H9 (cell line): ENCODE measurements around the gene PANX2. TPM values are rescaled to one million over a fixed set of nuclear protein-coding genes. Genes with fewer than 3 reads are reported as not detected.

Experiments used
- DNase-seq: peaks from one replicate; pipeline ENCODE4 v3.0.0-alpha.2; 2017
- H2AFZ ChIP-seq: one replicate; pipeline ENCODE4 v1.6.1; 2013; ENCODE audit warnings: mild to moderate bottlenecking, low read length, control low read depth, moderate library complexity
- H2AK5ac ChIP-seq: 2 replicates; pipeline ENCODE4 v1.6.1; 2013; ENCODE audit warnings: low read length, control low read depth, mixed read lengths; ENCODE audit not compliant: insufficient read length
- H2BK120ac ChIP-seq: one replicate; pipeline ENCODE4 v1.6.1; 2013; ENCODE audit warnings: low read depth, mild to moderate bottlenecking, low read length, control low read depth, inconsistent platforms; ENCODE audit not compliant: poor library complexity, severe bottlenecking
- H2BK12ac ChIP-seq: 2 replicates; pipeline ENCODE4 v1.6.1; 2013; ENCODE audit warnings: low read length, control low read depth, mixed read lengths, low read depth; ENCODE audit not compliant: insufficient read length
- H2BK15ac ChIP-seq: 2 replicates; pipeline ENCODE4 v1.6.1; 2013; ENCODE audit warnings: low read depth, low read length, control low read depth
- H2BK20ac ChIP-seq: one replicate; pipeline ENCODE4 v1.6.1; 2013; ENCODE audit warnings: low read depth, mild to moderate bottlenecking, low read length, control low read depth, inconsistent platforms; ENCODE audit not compliant: poor library complexity, severe bottlenecking
- H2BK5ac ChIP-seq: 2 replicates; pipeline ENCODE4 v1.6.1; 2013; ENCODE audit warnings: low read length, control low read depth, mixed read lengths; ENCODE audit not compliant: insufficient read length
- H3K14ac ChIP-seq: 2 replicates; pipeline ENCODE4 v1.6.1; 2013; ENCODE audit warnings: low read length, control low read depth; ENCODE audit not compliant: insufficient read depth
- H3K18ac ChIP-seq: 2 replicates; pipeline ENCODE4 v1.6.1; 2013; ENCODE audit warnings: low read depth, mild to moderate bottlenecking, mixed read lengths, low read length, control low read depth; ENCODE audit not compliant: insufficient read length
- H3K23ac ChIP-seq: 2 replicates; pipeline ENCODE4 v1.6.1; 2013; ENCODE audit warnings: low read length, control low read depth, mixed read lengths, low read depth; ENCODE audit not compliant: insufficient read length
- H3K23me2 ChIP-seq: 2 replicates; pipeline ENCODE4 v1.6.1; 2013; ENCODE audit warnings: low read depth, mild to moderate bottlenecking, mixed read lengths, low read length, control low read depth; ENCODE audit not compliant: insufficient read length, poor library complexity, severe bottlenecking
- H3K27ac ChIP-seq: 2 replicates; pipeline ENCODE4 v1.5.1; 2013; ENCODE audit warnings: low read length, control low read depth, mixed read lengths, low read depth; ENCODE audit not compliant: insufficient read length
- H3K27me3 ChIP-seq: 2 replicates; pipeline ENCODE4 v1.6.1; 2013; ENCODE audit warnings: low read length, control low read depth, inconsistent platforms; ENCODE audit not compliant: insufficient read depth
- H3K4ac ChIP-seq: 2 replicates; pipeline ENCODE4 v1.6.1; 2013; ENCODE audit warnings: low read depth, mild to moderate bottlenecking, control low read depth, inconsistent platforms, low read length, moderate library complexity
- H3K4me1 ChIP-seq: 2 replicates; pipeline ENCODE4 v1.6.1; 2013; ENCODE audit warnings: low read length, control low read depth, inconsistent platforms; ENCODE audit not compliant: insufficient read depth
- H3K4me2 ChIP-seq: 2 replicates; pipeline ENCODE4 v1.6.1; 2013; ENCODE audit warnings: low read length, control low read depth, mixed read lengths; ENCODE audit not compliant: insufficient read length, insufficient read depth
- H3K56ac ChIP-seq: 2 replicates; pipeline ENCODE4 v1.6.1; 2013; ENCODE audit warnings: low read depth, mild to moderate bottlenecking, mixed read lengths, low read length, control low read depth; ENCODE audit not compliant: insufficient read length
- H3K79me1 ChIP-seq: 2 replicates; pipeline ENCODE4 v1.6.1; 2013; ENCODE audit warnings: low read depth, mild to moderate bottlenecking, moderate library complexity, low read length, control low read depth, inconsistent platforms; ENCODE audit not compliant: insufficient read depth, poor library complexity, severe bottlenecking
- H3K79me2 ChIP-seq: 2 replicates; pipeline ENCODE4 v1.6.1; 2013; ENCODE audit warnings: low read length, control low read depth, inconsistent platforms; ENCODE audit not compliant: insufficient read depth
- H3K9ac ChIP-seq: 2 replicates; pipeline ENCODE4 v1.6.1; 2013; ENCODE audit warnings: low read length, control low read depth, mixed read lengths; ENCODE audit not compliant: insufficient read length; ENCODE audit errors: extremely low read depth
- H3K9me3 ChIP-seq: one replicate; pipeline ENCODE4 v1.6.1; 2013; ENCODE audit warnings: low read depth, low read length, inconsistent platforms; ENCODE audit not compliant: control insufficient read depth
- H3T11ph ChIP-seq: one replicate; pipeline ENCODE4 v1.6.1; 2013; ENCODE audit warnings: mild to moderate bottlenecking, low read length, control low read depth, inconsistent platforms
- H4K20me1 ChIP-seq: one replicate; pipeline ENCODE4 v1.6.1; 2013; ENCODE audit not compliant: control insufficient read depth, insufficient read length, insufficient read depth
- H4K5ac ChIP-seq: 2 replicates; pipeline ENCODE4 v1.6.1; 2013; ENCODE audit warnings: low read depth, mild to moderate bottlenecking, mixed read lengths, low read length, control low read depth; ENCODE audit not compliant: insufficient read length
- H4K8ac ChIP-seq: replicated peaks from 2 replicates; pipeline ENCODE4 v1.6.1; 2013; ENCODE audit warnings: low read length, control low read depth, mixed read lengths, low read depth; ENCODE audit not compliant: insufficient read length
- H4K91ac ChIP-seq: 2 replicates; pipeline ENCODE4 v1.6.1; 2013; ENCODE audit warnings: low read depth, mild to moderate bottlenecking, moderate library complexity, mixed read lengths, low read length, control low read depth; ENCODE audit not compliant: insufficient read length
- H3K27ac Mint-ChIP-seq, 3 experiments: 2 replicates in 2 of 3; 3 replicates in 1 of 3; pipeline ENCODE4 v1.8.0; 2020 to 2021; ENCODE audit warnings: mixed read lengths in 3 of 3, mild to moderate bottlenecking in 1 of 3, moderate library complexity in 1 of 3
- H3K27me3 Mint-ChIP-seq: 2 replicates; pipeline ENCODE4 v1.8.0; 2021; ENCODE audit warnings: low read depth, mild to moderate bottlenecking, moderate library complexity, mixed read lengths
- H3K36me3 Mint-ChIP-seq, 3 experiments: 2 replicates in 2 of 3; 3 replicates in 1 of 3; pipeline ENCODE4 v1.8.0; 2020 to 2021; ENCODE audit warnings: low read depth in 3 of 3, mixed read lengths in 3 of 3; ENCODE audit not compliant: insufficient read depth in 1 of 3
- H3K4me1 Mint-ChIP-seq, 2 experiments: 2 replicates each; pipeline ENCODE4 v1.8.0; 2020; ENCODE audit warnings: mixed read lengths in 2 of 2
- H3K4me3 Mint-ChIP-seq, 2 experiments: 2 replicates in 1 of 2; 3 replicates in 1 of 2; pipeline ENCODE4 v1.8.0; 2020 to 2021; ENCODE audit warnings: mild to moderate bottlenecking in 2 of 2, mixed read lengths in 2 of 2, moderate library complexity in 1 of 2
- H3K9me3 Mint-ChIP-seq, 2 experiments: 2 replicates in 1 of 2; 3 replicates in 1 of 2; pipeline ENCODE4 v1.8.0; 2020; ENCODE audit warnings: mild to moderate bottlenecking in 2 of 2, mixed read lengths in 2 of 2, moderate library complexity in 1 of 2
- CTCF ChIP-seq: fragments of 200-600 bp; sonication (generic); conservative IDR thresholded peaks from 3 replicates; pipeline ENCODE4 v1.8.0; 2021; ENCODE audit warnings: antibody characterized with exemption, mild to moderate bottlenecking
- whole genome bisulfite sequencing: extraction: QIAGEN DNeasy Blood & Tissue Kit; methylation state at CpG from one replicate; pipeline ENCODE4 v1.1.7; 2013; ENCODE audit warnings: missing lambda C conversion rate, low lambda C conversion rate, mixed read lengths; ENCODE audit not compliant: insufficient read length; ENCODE audit errors: extremely low coverage; 5-methylcytosine and 5-hydroxymethylcytosine counted together
- total RNA-seq: library from RNA; stranded (reverse); gene quantifications from 2 replicates; pipeline ENCODE4 v1.2.1, GENCODE V29; 2021

PANX2 gene
- total RNA-seq, 1 experiment from 2014 or later: 8.0 TPM

GRCh38 chr22:50208939-50209892, 38.7 kb downstream of the PANX2 start:
- H3K23me2 ChIP-seq: no peaks in the 10 kb centered on the region
- no peak overlapping the region for H2BK15ac ChIP-seq
- H3K9me3 ChIP-seq: no peaks in the 10 kb centered on the region
- H3K27ac ChIP-seq: no peak overlapping the region
- no peak overlapping the region for H4K91ac ChIP-seq
- H3K9ac ChIP-seq: no peak overlapping the region
- no peak overlapping the region for H4K5ac ChIP-seq
- H3K14ac ChIP-seq: no peak overlapping the region
- H4K20me1 ChIP-seq: no peaks in the 10 kb centered on the region
- no peak overlapping the region for H4K8ac ChIP-seq
- H2BK12ac ChIP-seq: no peak overlapping the region
- no peak overlapping the region for H3K23ac ChIP-seq
- H3T11ph ChIP-seq: no peak overlapping the region
- H3K27me3 ChIP-seq: no peaks in the 10 kb centered on the region
- H3K27me3 Mint-ChIP-seq: no peaks in the 10 kb centered on the region
- H2AK5ac ChIP-seq: no peak overlapping the region
- no peak overlapping the region for H2BK20ac ChIP-seq
- peaks cover 26 to 63% (median 63%) of the 10 kb centered on the region in 3 experiments; a peak in 6 of 7 replicates for H3K36me3 Mint-ChIP-seq
- no peak overlapping the region for H2AFZ ChIP-seq
- H3K4me3 Mint-ChIP-seq: no peak overlapping the region
- no peaks in the 10 kb centered on the region; the same call in 1 of the 2 replicates for H3K79me2 ChIP-seq
- H3K18ac ChIP-seq: no peak overlapping the region
- H2BK5ac ChIP-seq: no peak overlapping the region
- peaks cover 2 to 6% of the 10 kb centered on the region in 2 experiments; a peak in 2 of 4 replicates for H3K4me1 Mint-ChIP-seq
- no peaks in the 10 kb centered on the region for H3K4me1 ChIP-seq
- H2BK120ac ChIP-seq: no peak overlapping the region
- H3K27ac Mint-ChIP-seq: no peak overlapping the region
- H3K4me2 ChIP-seq: no peak overlapping the region
- no peak overlapping the region for H3K4ac ChIP-seq
- WGBS: no CpG with 5 or more reads among the region's 31 CpGs
- H3K9me3 Mint-ChIP-seq: peaks cover 0 to 8% of the 10 kb centered on the region in 2 experiments; a peak in 1 of 5 replicates
- no peak overlapping the region for H3K56ac ChIP-seq
- no peak for TF ChIP-seq CTCF
- no peak for DNase-seq
- no peaks in the 10 kb centered on the region for H3K79me1 ChIP-seq
